HUDEP-2 (cell line): Measurements from ENCODE around the gene HNRNPH1.
"Not testable (repeated sequence)": the region's sequence is repeated elsewhere in the genome, so short reads cannot be mapped to it uniquely, and the experiment has no call there.

Source experiments
- DNase-seq, 76 experiments: peaks; one replicate each; lab custom pipeline; 2025; ENCODE audit not compliant: unreplicated experiment in 76 of 76; lab: John Stamatoyannopoulos, UW

The HNRNPH1 gene

GRCh38 chr5:179623003-179623905 lies at the start of gene HNRNPH1:
Gene HNRNPH1 (minus strand): TSS chr5:179623671. CDS start chr5:179623133, 538 bp downstream.
- DNase-seq = peak in 75 of 76 experiments; percentile 86 to 99 (median 97)

GRCh38 chr5:179668391-179668790 lies 44.9 kb upstream of the HNRNPH1 start:
- peak in 54 of 76 experiments; percentile 3 to 69 (median 32) for DNase-seq

- not testable (repeated sequence) for DNase-seq
These were observed 38.2 kb upstream of the HNRNPH1 start for GRCh38 chr5:179661647-179662046.

- peak in 1 of 76 experiments; percentile 1 for DNase-seq
These were observed 34.8 kb upstream of the HNRNPH1 start for GRCh38 chr5:179658179-179658856.

GRCh38 chr5:179657302-179658178 lies 34.1 kb upstream of the HNRNPH1 start:
- DNase-seq = not testable (repeated sequence)

GRCh38 chr5:179653135-179653534 lies 29.7 kb upstream of the HNRNPH1 start:
- DNase-seq = not testable (repeated sequence)

GRCh38 chr5:179650245-179650644 lies 26.8 kb upstream of the HNRNPH1 start:
- DNase-seq = not testable (repeated sequence)

GRCh38 chr5:179649166-179649703 lies 25.8 kb upstream of the HNRNPH1 start:
- not testable (repeated sequence) for DNase-seq

- no peak for DNase-seq
These were observed 24.9 kb upstream of the HNRNPH1 start for GRCh38 chr5:179648410-179648809.

- not testable (repeated sequence) for DNase-seq
These were observed 21.3 kb upstream of the HNRNPH1 start for GRCh38 chr5:179644766-179645165.

- DNase-seq = not testable (repeated sequence)
These were observed 19.9 kb upstream of the HNRNPH1 start for GRCh38 chr5:179643141-179643920.

- not testable (repeated sequence) for DNase-seq
These were observed 19.2 kb upstream of the HNRNPH1 start for GRCh38 chr5:179642626-179643025.

- not testable (repeated sequence) for DNase-seq
These were observed 18.3 kb upstream of the HNRNPH1 start for GRCh38 chr5:179641745-179642144.

GRCh38 chr5:179639296-179639695 lies 15.8 kb upstream of the HNRNPH1 start:
- not testable (repeated sequence) for DNase-seq

- DNase-seq = not testable (repeated sequence)
These were observed 11.1 kb upstream of the HNRNPH1 start for GRCh38 chr5:179634370-179635172.

GRCh38 chr5:179633501-179634369 lies 10.3 kb upstream of the HNRNPH1 start:
- not testable (repeated sequence) for DNase-seq

- DNase-seq = peak in 9 of 76 experiments; percentile 34 to 68 (median 52)
These were observed 1.4 kb upstream of the HNRNPH1 start for GRCh38 chr5:179624841-179625271.
